K562 (cell line): ENCODE data around the gene ATP6V0D1.

ENCODE experiments used
- ATF7 ChIP-seq: fragments of 450-650 bp; IDR thresholded peaks from 2 replicates; pipeline ENCODE4 v1.7.1; 2014; ENCODE audit warnings: mild to moderate bottlenecking, moderate library complexity
- DDX20 ChIP-seq: fragments of 450-650 bp; IDR thresholded peaks from 2 replicates; pipeline ENCODE4 v1.6.1; 2016; ENCODE audit warnings: missing genetic modification characterization, low read depth, mild to moderate bottlenecking, missing compliant biosample characterization, moderate library complexity
- EZH2 ChIP-seq: IDR thresholded peaks from 2 replicates; pipeline ENCODE4 v1.6.1; 2012; ENCODE audit warnings: low read depth, mild to moderate bottlenecking, inconsistent platforms, low read length, borderline replicate concordance
- JUN ChIP-seq, 2 experiments: sonication (generic) in 1 of 2; formaldehyde crosslinking in 1 of 2; IDR thresholded peaks; 2 replicates each; pipeline versions ENCODE4 v1.6.1 to v1.8.0; 2012 to 2022; ENCODE audit warnings: borderline replicate concordance in 2 of 2, mild to moderate bottlenecking in 2 of 2, improper control_type of control experiment in 1 of 2, low read depth in 1 of 2, low read length in 1 of 2, missing genetic modification reagents in 1 of 2
- RBBP5 ChIP-seq: fragments of 200-600 bp; sonication (generic); IDR thresholded peaks from 2 replicates; pipeline ENCODE4 v1.6.1; 2012; ENCODE audit warnings: borderline replicate concordance, mild to moderate bottlenecking, low read length, control low read depth, inconsistent platforms; ENCODE audit not compliant: insufficient read depth, poor library complexity, severe bottlenecking
- SIN3B ChIP-seq: fragments of 450-650 bp; IDR thresholded peaks from 2 replicates; pipeline ENCODE4 v1.6.1; 2017; ENCODE audit warnings: low read depth, mild to moderate bottlenecking, moderate library complexity
- STAG1 ChIP-seq: sonication (generic); formaldehyde crosslinking; IDR thresholded peaks from 2 replicates; pipeline ENCODE4 v1.5.0; 2020; ENCODE audit warnings: missing genetic modification reagents, borderline replicate concordance
- TF ChIP-seq, protein P1 (sequence below), 3 experiments: IDR thresholded peaks in 2 of 3; conservative IDR thresholded peaks in 1 of 3; 2 replicates each; pipeline ENCODE4 v1.5.1; 2011 to 2012; ENCODE audit warnings: low read length in 3 of 3, mild to moderate bottlenecking in 3 of 3, control low read depth in 2 of 3, improper control_type of control experiment in 1 of 3, inconsistent platforms in 1 of 3, low read depth in 1 of 3, mixed read lengths in 1 of 3, moderate library complexity in 1 of 3; ENCODE audit not compliant: insufficient read depth in 2 of 3
- TF ChIP-seq, protein P2 (sequence below): sonication (generic); formaldehyde crosslinking; IDR thresholded peaks from 2 replicates; pipeline ENCODE4 v1.8.1; 2023; ENCODE audit warnings: mild to moderate bottlenecking, missing genetic modification reagents
- TF ChIP-seq, protein P3 (sequence below): fragments of 450-650 bp; conservative IDR thresholded peaks from 2 replicates; pipeline ENCODE4 v1.6.1; 2016; ENCODE audit warnings: missing genetic modification characterization, low read depth, mild to moderate bottlenecking, missing compliant biosample characterization, moderate library complexity
- TF ChIP-seq, protein P4 (sequence below): fragments of 450-650 bp; formaldehyde crosslinking; IDR thresholded peaks from 2 replicates; pipeline ENCODE4 v1.4.0; 2022; ENCODE audit warnings: mild to moderate bottlenecking, moderate library complexity
- TF ChIP-seq, protein P5 (sequence below): IDR thresholded peaks from 2 replicates; pipeline ENCODE4 v1.6.1; 2011; ENCODE audit not compliant: insufficient read length; ENCODE audit errors: extremely low read depth

DNA sequence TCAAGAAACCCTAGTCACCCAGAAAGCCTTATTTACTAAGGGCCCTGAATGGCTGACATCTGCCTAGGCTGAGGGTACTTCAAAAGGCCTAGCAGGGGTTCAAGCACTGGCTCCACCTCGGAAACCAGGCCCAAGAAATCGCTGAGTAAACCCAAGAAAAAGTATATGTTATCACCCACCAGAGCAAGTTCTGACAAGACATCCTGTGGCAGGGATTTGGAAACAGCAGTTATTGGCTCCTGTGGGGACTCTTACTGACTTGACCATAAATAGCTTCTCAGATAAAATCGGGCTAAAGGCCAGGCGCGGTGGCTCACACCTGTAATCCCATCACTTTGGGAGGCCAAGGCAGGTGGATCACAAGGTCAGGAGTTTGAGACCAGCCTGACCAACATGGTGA lies 12.2 kb downstream of the ATP6V0D1 start:
- no peak for TF ChIP-seq SIN3B
- TF ChIP-seq RBBP5: no peak
- TF ChIP-seq STAG1: no peak
- TF ChIP-seq, protein P1, sequence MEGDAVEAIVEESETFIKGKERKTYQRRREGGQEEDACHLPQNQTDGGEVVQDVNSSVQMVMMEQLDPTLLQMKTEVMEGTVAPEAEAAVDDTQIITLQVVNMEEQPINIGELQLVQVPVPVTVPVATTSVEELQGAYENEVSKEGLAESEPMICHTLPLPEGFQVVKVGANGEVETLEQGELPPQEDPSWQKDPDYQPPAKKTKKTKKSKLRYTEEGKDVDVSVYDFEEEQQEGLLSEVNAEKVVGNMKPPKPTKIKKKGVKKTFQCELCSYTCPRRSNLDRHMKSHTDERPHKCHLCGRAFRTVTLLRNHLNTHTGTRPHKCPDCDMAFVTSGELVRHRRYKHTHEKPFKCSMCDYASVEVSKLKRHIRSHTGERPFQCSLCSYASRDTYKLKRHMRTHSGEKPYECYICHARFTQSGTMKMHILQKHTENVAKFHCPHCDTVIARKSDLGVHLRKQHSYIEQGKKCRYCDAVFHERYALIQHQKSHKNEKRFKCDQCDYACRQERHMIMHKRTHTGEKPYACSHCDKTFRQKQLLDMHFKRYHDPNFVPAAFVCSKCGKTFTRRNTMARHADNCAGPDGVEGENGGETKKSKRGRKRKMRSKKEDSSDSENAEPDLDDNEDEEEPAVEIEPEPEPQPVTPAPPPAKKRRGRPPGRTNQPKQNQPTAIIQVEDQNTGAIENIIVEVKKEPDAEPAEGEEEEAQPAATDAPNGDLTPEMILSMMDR (IDR thresholded peaks at IDR 0.05 in 2 of 3, conservative IDR thresholded peaks at IDR 0.05 in 1 of 3; ENCODE audit: insufficient read depth in 2 of 3, low read depth in 1 of 3, low read length in 3 of 3): no peak
- no peak for TF ChIP-seq ATF7
- TF ChIP-seq, protein P2, sequence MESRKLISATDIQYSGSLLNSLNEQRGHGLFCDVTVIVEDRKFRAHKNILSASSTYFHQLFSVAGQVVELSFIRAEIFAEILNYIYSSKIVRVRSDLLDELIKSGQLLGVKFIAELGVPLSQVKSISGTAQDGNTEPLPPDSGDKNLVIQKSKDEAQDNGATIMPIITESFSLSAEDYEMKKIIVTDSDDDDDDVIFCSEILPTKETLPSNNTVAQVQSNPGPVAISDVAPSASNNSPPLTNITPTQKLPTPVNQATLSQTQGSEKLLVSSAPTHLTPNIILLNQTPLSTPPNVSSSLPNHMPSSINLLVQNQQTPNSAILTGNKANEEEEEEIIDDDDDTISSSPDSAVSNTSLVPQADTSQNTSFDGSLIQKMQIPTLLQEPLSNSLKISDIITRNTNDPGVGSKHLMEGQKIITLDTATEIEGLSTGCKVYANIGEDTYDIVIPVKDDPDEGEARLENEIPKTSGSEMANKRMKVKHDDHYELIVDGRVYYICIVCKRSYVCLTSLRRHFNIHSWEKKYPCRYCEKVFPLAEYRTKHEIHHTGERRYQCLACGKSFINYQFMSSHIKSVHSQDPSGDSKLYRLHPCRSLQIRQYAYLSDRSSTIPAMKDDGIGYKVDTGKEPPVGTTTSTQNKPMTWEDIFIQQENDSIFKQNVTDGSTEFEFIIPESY (CRISPR knock-in tag): no peak
- no peak for TF ChIP-seq EZH2
- TF ChIP-seq, protein P3, sequence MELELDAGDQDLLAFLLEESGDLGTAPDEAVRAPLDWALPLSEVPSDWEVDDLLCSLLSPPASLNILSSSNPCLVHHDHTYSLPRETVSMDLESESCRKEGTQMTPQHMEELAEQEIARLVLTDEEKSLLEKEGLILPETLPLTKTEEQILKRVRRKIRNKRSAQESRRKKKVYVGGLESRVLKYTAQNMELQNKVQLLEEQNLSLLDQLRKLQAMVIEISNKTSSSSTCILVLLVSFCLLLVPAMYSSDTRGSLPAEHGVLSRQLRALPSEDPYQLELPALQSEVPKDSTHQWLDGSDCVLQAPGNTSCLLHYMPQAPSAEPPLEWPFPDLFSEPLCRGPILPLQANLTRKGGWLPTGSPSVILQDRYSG (tag): no peak
- TF ChIP-seq, protein P4, sequence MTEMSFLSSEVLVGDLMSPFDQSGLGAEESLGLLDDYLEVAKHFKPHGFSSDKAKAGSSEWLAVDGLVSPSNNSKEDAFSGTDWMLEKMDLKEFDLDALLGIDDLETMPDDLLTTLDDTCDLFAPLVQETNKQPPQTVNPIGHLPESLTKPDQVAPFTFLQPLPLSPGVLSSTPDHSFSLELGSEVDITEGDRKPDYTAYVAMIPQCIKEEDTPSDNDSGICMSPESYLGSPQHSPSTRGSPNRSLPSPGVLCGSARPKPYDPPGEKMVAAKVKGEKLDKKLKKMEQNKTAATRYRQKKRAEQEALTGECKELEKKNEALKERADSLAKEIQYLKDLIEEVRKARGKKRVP (CRISPR knock-in tag): no peak
- no peak for TF ChIP-seq DDX20 (tag)
- no peak for TF ChIP-seq JUN (IDR thresholded peaks at IDR 0.05; ENCODE audit: borderline replicate concordance, low read depth, low read length)
- TF ChIP-seq JUN (CRISPR knock-in tag; IDR thresholded peaks at IDR 0.05; ENCODE audit: borderline replicate concordance): no peak
- TF ChIP-seq, protein P5, sequence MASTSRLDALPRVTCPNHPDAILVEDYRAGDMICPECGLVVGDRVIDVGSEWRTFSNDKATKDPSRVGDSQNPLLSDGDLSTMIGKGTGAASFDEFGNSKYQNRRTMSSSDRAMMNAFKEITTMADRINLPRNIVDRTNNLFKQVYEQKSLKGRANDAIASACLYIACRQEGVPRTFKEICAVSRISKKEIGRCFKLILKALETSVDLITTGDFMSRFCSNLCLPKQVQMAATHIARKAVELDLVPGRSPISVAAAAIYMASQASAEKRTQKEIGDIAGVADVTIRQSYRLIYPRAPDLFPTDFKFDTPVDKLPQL: no peak
